Inflammatory macrophage (primary cell): ENCODE measurements around the gene MIEF1.

Experiments used
- DNase-seq, 2 donors: peaks; one replicate each; pipeline ENCODE4 v3.0.0-alpha.2; 2020 to 2022
- total RNA-seq, 18 experiments: gene quantifications; one replicate each; lab custom pipeline; 2026; ENCODE audit warnings: mixed read lengths in 6 of 18, inconsistent platforms in 2 of 18; lab: John Stamatoyannopoulos, UW

Gene MIEF1
- 21.4 to 135 (median 96.6) reads per million in 18 experiments for total RNA-seq

DNA sequence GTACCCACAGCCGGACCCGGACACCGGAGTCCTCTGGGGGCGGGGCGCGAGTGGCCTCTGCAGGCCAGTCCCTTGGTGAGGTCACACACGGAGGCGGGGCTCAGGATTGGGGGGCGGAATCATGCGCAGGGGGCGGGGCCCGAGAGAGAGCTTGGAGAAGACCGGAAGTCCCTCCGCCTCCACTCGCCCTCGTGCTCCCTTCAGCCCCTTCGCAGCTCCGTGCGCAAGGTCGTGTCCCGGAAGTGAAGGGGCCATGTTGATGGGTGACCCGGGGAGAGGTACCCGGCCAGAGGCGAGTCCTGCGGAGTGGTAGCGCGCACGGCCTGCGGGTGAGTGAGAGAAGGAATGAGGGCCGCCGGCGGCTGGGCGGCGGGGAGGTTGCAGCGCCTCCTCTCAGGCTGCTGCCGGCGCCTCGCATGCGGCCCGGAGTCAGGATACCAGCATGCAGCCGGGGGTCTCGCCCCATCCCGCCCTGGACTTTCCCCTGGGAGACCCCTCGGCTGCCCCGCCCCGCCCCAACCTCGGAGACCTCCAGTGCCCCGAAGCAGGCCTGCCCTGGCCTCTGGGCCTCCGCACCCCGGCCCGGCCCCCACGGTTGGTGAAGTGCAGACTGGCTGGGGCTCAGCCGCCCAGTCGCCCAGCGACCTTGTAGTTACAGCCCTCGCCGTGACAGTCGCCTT, at the start of gene MIEF1:
MIEF1 (plus strand) TSS at position 182 of the 680 bp plus-strand sequence. CDS start 9,005 bp downstream, outside the sequence.
- DNase-seq = peak; percentile 98 to 99

DNA sequence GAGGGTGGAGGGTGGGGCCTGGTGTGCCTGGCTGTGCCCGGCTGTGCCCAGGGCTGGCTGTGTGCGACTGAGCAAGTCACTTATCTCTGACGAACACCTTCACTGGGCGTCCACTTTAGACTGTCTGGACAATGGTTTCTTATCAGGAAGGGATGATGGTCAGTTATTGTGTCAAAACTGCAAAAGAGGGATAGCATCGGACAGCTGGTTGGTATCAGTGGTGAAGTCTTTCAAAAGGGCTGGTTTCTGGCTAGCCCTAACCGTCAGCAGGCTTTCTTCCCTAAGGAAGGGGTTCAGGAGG, 49.4 kb upstream of the MIEF1 start:
- no peak for DNase-seq

DNA sequence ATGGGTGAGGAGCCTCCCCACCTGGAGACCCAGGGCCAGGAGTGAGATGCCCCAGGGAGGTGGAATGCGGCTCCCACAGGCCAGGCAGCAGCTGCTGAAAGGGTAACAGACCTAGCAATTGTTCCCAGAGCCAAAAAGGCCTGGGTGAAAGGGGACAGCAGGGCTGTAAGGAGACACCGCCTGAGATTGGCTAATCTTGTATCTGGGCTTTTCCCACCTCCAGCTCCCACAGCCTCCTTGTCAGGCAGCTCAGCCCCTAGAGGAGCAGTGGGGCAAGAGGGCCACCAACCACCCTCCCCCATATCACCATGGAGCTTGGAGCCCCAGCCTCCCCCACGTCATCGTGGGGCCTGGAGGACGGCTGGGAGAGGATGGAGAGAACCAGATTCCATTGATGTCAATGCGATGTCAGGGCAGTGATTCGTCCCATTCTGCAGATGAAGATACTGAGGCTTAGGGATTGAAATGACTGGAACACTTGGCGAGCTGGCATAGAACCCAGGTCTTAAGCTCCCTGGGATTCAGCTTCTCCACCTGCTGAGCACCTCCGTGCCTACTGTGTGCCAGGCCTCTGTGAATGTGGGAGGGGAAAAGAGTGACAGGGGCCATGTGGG, 48.2 kb upstream of the MIEF1 start:
- no peak for DNase-seq

DNA sequence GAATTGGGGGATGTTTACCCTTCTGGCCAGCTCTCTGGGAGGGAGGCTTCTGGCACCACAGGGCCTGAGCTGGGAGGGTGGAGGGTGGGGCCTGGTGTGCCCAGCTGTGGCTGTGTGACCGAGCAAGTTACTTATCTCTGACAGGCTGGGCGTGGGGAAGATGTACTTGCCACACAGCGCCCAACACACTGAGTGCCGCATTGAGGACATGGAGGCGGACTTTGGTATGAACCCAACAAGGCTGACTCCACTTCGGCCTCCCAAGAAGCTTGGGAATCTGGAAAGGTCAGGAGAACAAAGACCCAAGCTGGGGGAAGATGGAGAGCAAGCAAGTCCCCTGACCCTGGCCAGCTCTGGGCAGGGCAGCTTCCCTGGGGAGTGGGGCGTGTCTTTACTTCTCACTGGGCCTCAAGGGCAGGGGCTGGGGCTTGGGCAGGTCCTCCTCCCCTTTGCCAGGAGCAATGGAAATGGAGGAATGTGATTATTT, 47.7 kb upstream of the MIEF1 start:
- no peak for DNase-seq

DNA sequence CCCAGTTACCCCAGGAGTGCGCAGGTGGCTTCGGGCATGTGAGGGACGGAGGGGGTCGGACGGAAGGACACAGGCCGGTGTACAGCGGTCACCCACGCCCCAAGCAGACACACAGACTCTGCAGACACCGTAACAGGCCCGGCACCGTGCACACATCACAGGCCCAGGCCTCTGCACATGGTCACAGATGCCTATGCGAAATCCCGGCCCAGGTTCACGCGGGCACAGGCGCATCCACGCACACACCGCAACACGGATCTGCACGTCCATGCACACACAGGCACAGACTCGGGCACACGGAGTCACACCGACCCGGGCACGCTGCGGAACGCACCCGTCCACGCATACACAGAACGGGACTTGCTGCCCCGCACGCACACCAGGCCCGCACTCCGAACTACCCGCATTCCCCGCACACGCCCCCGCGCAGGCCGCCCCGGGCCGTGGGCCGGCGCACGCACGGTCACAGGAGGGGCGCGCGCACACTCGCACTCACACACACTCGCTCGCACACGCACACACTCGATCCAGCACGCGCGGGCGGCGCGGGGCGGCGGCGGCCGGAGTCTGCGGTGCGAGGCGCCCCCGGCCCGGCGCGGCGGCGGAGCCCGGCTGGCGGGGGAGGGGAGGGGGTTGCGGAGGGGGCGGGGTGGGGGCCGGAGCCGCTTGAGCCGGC, 45.4 kb upstream of the MIEF1 start, which contains the start of gene MGAT3:
MGAT3 (plus strand) TSS at position 491 of the 676 bp plus-strand sequence. CDS start 30,336 bp downstream, outside the sequence.
- no peak for DNase-seq

DNA sequence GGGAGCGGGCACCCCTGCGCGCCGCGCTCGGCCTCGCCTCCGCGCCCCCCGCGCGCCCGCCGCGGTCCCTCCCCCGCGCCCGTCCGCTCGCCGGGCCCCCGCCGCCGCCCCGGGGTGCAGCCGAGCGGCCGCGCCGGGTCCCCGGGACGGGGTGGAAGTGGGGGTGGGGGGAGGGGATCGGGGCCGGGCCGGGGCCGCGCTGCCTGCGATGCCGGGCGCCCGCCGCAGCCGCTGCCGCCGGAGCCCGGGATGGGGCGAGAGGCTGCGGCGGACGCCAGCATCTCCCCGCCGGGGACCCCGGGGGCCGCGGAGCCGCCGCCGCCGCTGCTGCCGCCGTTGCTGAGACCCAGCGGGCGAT, 44.9 kb upstream of the MIEF1 start:
- no peak for DNase-seq

DNA sequence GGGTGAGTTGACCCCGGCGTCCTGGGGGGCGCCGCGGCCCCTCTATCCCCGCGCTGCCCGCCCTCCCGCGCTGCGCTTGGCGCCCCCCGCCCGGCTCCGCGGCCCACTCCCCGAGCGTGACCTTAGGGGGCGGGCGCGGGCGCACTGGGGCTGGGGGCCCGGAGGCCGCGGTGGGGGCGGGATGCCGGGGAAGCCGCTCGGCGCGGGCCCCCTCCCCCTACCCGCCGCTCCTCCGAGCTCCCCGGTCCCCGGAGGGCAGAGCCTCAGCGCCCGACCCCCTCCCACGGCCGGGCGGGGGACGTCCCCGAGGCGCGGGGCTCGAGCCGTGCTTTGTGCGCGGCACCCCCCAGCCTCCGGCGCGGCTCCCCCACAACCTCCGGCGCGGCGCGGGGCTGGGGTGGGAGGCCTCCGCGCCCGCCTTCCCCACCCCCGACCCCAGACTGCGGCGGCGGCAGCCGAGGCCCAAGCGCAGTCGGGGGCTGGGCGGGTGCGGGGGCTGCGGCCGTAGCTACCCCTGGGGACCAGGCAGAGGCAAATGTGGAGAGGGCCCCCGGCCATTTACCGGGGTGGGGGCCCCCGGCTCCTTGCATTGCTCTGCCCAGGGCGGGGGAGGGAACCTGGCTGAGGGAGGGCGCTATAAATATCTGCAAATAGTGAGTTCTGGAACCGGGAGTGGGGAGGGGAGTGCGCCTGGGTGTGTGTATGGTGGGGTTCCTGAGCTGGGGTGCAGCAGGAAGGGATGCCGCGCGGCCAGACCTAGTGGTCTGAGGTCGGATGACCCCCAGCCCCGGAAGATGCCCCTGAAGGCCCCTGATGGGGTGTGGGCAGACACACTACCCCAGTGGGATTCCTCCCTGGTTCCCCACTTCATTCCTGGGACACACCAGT, 44.3 kb upstream of the MIEF1 start:
- no peak for DNase-seq

DNA sequence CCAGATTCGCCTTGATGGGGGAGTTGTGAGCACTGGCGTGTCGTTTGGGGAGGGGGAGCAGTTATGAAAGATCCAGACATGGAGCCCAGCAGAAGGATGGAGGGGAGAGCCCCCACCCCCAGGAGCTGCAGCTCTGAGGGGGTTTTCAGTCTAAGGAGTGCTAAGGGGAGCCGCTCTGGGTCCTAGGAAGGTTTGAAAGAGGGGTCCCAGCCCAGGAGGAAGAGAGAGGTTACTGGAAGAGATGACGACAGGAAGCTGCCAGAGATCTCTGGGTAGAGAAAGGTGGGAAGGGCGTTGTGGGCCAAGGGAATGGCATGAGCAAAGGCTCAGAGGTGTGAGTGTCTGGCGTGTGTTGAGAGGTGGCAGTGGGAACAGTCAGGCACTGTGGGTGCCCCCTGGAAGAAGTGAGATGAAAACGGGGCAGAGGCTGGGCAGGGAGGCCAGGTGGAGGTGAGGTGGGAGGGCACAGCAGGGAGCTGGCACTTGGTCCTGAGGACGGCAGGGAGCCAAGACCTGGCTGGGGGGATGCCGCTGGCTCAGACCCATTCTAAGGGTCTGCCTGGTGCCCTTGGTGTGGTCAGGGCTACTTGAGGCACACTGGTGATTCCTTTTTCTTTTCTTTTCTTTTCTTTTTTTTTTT, 43.5 kb upstream of the MIEF1 start:
- DNase-seq = no peak

DNA sequence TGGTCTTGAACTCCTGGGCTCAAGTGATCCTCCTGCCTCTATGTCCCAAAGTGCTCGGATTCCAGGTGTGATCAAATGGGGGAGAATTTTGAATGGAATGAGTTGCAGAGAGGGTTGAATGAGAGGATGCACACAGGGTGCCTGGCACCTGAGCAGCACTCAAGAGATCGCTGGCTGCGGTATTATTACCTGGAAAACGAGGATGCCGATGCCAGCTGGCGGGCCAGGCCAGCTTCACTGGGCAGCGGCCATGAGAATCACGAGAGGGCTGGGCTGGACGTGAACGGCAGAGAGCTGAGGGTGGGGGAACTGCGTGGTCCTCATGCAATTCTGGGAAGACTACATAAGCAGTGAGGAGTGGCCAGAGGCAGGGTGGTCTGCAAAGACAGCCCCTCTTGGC, 42.4 kb upstream of the MIEF1 start:
- no peak for DNase-seq

DNA sequence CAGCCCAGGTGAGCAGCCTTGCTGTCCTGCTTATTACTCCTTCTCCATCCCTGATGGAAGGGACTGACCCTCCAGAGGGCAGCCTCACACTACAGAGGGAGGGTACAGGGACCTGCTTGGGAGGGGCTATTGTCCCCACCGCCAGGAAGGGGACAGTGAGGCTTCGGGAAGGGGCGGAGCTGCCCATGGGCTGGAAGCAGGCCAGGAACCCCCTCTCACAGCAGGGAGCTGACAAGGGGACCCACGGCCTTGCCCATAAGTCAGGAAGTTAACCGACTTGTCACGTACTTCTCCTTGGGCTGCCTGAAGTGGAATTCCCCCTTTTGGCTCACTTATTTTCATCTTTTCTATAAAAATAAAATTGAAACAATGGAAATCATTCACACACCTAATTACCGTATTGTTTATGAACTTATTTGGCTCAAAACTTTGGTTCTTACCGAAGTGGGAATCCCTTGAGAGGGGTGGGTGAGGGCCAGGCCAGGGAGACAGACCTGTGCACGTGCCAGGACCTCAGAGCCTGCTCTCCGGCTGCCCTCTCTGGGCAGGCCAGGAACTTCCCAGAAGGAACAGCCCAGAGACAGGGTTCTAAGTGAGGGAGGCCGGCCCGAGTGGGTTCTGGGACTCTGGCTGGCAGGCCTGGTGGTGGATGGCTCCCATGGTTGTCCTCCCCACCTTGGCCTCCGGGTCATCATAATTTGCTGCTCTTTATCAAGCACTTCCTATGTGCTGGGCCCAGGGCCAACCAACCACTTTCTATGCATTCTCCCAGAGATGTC, 39.5 kb upstream of the MIEF1 start:
- peak in 1 of 2 donors; percentile 36 for DNase-seq

DNA sequence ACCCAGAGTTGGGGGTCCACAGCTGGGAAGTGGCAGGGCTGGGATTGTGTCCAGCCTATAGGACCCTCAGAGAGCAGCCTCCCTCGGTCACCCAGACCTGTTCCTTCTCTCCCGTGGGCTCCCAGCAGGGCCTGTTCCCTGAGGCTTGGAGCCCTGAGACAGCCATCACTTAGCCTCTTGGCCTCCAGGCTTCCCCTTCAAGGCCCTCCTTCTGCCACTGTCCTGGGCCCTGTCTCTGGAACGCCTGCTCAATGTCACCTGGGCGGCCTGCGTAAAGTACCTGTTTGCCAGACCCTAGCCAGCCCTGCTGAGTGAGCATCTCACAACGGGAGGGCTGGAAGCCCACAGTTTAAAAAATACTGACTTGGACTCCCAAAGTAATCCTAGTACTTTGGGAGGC, 38.8 kb upstream of the MIEF1 start:
- DNase-seq = no peak

DNA sequence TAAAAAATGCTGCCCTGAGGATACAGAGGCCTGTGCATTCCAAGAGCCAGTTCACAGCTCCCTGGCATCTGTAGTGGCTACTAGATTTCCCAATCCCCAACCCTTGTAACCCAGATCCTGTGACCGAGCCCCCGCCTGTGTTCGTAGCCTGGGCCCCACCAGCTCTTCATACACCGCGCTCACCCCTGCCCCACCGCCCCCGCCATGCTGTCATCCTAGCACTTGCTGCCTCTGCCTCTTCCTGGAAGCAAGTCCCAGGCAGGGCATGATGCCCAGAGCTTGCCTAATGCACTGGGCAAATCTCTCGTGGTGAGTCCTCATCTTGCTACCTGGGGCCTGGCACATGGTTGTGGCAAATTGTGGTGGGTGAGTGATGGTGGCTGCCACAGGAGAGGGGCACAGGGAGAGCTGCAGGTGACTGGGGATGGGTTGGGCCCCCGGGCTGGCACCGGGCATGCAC, 38.1 kb upstream of the MIEF1 start:
- peak; percentile 49 to 54 for DNase-seq

DNA sequence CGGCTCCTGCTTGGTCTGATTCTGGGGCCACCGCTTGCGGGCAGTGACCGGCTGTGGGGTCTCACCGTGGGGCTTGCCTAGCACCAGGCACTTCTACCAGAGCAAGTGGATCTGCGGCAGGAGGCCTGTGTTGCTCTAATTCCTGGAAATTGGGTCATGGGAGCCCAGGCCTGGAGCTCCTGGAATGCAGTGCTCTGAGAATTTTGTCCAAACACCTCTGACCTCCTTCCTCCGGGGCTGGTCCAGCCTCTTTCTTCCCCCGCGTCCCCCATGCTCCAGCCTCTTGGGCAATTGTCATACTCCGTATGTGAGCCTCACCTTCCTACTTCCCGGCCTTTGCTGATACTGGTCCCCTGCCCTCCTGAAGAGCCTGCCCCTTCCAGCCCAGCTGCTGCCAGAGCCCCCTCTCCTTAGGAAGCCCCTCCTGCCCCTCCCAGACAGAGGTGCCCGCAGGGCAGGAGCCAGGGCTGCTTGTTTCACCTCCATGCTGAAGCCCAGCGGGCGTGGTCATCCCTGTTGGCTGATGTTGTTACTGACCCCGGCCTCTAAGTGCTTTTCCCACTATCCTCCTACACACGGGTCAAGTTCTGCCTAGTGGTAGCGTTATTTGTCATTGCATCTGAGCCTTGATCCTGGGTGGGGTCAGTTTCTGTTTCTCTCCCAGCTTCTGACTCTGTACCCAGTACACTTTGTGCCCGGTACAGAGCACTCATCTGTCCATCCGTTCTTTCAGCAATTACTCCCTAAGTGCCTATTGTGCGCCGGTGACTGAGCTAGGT, 35.7 kb upstream of the MIEF1 start:
- peak; percentile 34 to 45 for DNase-seq

DNA sequence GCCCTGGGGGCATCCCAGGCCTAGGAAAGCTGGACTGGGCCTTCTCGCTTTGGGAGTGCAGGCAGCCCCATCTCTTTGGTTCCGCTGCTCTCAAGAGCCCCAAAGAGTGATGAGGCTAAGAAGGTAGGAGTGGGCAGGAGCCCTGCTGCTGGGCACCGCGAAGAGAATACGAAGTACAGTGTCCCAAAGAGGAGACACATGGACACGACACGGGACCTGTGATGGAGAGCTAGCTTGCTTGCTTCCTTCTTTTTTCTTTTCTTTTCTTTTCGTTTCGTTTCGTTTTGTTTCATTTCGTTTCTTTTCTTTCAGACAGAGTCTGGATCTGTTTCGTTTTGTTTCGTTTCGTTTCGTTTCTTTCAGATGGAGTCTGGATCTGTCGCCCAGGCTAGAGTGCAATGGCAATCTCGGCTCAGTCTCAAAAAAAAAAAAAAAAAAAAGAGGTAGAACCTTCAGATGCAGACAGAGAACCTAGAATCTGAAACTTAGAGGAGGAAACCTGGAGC, 34.6 kb upstream of the MIEF1 start:
- no peak for DNase-seq

DNA sequence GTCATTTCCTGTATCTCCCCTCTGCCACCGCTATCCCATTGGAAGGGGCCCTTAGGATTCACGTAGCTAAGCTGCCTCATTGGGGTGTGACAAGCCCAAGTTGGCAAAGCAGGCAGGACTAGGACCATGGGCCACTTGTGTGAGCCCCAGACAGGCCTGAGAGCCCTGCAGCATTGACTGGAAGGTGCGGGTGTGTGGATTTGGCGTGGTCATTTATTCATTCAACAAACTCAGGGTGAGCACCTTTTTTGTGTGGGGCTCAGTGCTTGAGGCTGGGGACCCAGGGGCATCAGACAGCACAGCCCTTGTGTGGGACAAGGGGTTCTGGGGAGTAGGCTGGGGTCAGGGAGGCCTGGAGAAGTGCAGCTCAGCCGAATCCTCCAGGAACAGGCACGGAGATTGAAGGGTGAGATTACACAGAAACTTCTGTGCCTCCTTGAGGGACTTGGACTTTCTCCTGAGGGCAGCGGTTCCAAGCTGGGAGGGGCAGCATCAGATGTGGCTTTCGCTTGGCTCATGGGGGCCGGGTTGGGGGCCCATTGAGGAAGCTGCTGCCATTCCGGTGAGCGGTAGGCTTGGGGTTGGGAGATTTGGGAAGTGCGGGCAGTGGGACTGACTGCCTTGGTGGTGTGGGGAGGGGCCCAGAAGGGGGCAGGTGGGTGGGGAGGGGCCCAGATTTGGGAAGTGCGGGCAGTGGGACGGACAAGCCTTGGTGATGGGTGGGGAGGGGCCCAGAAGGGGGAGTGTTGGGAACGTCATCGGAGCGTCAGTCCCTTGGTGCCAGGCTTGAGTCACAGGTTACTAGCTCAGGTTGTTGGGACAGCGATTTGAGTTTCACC, 33.4 kb upstream of the MIEF1 start:
- peak in 1 of 2 donors; percentile 26 for DNase-seq

DNA sequence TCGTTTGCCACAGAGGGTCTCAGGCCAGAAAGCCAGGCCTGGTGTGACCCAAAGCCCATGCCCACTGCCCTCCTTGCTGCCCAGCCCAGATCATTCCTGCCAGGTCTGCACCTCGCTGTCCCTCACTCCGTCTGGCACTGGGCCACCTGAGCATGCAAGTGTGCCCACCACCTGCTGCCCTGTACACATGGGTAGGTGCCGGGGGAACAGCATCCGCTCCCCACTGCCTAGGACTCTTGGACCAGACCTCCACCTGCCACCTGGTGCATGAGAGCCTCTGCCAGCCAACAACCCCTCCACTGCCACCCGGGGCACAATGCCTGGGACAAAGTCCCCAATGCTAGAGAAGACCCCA, 32.8 kb upstream of the MIEF1 start:
- no peak for DNase-seq

DNA sequence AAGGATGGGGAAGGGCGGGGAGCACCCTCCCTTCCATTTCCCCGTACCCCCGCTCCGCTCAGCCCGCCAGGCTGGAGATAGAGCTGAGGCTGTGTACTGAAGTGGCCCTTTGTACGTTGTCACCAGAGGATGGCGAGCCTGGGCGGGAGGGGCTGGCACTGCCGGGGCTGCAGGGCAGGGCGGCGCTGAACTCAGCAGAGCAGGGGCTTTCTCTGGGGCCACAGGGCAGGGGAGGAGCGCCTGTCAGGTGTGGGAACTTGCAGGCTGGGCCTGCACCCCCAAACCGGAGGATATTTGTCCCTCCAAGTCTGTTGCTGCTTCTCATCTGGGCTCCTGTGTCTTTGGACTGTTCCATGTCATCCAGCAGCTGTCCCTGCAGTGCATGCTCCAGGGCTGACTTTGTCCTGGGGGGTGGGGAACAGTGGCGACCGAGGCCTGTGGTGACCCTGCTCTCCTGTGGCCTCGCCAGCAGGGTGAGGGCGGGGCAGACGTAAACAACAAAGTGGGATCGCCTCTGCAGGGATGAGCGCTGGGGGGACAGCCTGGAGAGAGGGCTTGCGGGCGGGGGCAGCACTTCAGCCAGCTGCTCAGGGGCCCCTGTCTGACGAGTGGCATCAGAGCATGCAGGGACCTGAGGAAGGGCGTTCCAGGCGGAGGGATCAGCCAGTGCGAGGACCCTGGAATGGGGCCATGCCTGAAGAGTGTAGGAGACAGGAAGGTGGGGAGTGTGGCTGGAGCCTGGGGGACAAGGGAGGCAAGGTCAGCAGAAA, 32.2 kb upstream of the MIEF1 start:
- no peak for DNase-seq

DNA sequence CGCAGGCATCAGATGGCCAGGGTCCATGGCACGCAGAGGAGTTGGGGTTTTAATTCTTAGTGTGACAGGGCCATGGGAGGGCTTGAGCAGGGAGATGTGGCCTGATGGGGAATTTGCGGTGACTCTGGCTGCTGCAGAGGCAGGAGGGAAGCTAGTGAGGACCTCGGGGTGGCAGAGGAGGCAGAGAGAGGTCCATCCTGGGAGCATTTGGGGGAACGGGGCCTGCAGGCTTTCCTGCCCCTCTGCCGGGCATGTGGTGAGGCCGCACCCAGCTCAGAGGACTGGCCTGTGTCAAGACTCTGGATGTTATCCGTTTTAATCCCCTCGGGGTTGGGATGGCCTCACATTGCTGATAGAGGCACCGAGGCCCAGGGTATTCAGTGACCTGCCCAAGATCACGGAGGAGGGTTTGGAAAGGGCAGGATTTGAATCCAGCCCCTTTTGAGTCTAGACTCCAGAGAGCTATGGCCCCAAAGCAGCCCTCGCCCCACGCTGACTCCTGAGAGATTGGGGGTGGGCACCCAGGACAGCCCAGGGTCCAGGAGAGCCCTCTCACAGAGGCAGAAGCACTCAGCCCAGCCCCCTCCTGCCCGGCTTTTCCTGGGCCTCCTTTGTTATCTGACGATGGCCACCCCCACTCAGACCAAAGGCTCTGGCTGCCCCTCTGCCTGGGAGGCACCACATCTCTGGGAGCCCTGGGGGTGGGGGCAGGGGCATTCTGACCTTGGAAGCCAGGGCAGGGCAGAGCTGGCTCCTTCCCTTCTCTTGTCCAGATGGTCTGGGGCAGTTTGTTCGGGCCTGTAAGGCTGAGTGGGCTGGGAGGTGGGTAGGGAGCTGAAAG, 31.4 kb upstream of the MIEF1 start:
- no peak for DNase-seq
